Activated naive CD4-positive, alpha-beta T cell (primary cell): ENCODE measurements around the gene MAN2B1.

ENCODE experiments used
- DNase-seq, 4 experiments: peaks; one replicate each; lab custom pipeline; 2025; lab: John Stamatoyannopoulos, UW

Gene MAN2B1

DNA sequence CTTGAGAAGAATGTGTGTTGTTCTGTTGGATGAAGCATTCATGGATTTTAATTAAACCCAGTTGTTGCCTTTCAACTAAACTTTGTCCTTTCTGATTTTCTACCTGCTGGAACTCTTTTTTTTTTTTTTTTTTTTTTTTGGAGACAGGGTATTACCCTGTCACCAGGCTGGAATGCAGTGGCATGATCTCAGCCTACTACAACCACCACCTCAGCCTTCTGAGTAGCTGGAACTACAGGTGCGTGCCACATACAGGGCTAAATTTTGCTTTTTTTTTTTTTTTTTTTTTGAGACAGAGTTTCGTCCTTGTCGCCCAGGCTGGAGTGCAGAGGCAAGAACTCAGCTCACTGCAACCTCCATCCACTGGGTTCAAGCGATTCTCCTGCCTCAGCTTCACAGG, 48.9 kb downstream of the MAN2B1 start:
- DNase-seq: no peak

DNA sequence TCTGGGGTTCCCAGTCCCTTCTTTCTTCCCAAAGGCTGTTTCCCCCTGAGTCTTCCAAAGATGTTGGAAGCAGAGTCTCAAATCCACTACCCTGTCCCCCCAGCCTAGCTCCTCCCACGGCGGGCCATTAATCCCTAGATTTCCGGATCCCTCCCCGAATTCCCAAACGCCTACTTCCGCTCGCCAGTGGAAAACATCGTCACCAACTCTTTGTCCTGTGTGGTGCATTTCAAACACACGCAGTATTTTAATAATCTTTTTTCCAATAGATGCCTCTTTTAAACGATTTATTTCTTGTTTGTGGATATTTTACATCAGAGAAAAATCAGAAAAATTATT, 55.2 kb downstream of the MAN2B1 start:
- no peak for DNase-seq

DNA sequence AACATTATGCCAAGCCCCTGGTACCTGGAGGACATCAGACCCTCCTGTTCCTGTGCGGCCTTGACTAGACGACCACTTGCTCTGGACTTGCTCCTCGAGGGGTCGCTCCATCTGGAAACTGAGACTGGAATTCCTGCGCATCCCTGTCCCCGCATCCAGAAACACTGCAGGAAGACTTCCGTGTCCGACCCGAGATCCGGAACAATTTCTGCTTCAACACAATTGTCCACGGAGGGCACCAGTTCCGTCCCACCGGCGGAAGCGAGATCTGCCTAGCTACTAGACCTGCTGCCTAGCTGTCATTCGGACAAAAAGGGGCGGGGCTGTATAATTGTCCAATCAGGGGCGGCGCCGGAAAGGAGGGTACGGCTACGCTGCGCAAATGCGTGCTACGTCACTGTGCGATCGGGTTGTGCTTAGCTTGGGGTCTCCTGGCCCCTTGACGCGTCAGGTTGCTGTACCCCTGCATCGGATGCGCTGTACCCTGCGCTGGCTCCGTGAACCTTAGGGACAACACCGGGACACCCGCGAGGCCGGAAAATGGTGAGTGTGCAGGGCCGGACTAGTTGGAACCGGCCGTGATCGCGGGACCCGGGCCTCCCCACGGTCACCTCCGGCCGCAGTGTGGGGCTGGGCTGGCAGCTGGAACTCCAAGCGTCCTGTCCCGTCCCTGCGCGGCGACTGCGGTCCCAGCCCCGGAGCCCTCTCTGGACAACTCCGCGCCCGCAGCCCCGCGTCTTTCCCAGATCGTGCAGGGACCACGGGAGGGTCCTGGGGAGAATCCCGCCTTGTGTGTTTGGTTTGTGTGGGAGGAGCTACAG, 55.8 kb downstream of the MAN2B1 start, which contains the start of the genes ZNF490 and ZNF791:
ZNF490 (minus strand) TSS at position 274 of the 821 bp plus-strand sequence; CDS start at position 141, 133 bp downstream.
ZNF791 (plus strand) TSS at position 381 of the 821 bp plus-strand sequence; CDS start at position 541, 160 bp downstream.
- DNase-seq: peak; percentile 74 to 93 (median 89)

DNA sequence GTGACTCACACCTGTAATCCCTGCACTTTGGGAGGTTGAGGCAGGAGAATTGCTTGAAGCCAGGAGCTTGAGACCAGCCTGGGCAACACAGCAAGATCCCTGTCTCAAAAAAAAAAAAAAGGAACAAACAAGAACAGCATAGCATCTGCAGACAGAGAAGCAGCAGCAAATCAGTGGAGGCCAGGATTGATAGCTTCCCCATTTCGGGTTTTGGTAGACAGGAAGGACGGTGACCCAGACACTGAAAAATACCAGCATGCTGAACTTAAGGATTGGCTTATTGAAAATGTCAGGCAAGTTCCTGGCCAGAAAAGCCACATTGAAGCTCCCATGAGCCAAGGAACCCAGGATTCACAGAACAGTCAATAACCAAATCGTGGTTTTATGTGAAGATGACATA, 58.9 kb downstream of the MAN2B1 start:
- no peak for DNase-seq

DNA sequence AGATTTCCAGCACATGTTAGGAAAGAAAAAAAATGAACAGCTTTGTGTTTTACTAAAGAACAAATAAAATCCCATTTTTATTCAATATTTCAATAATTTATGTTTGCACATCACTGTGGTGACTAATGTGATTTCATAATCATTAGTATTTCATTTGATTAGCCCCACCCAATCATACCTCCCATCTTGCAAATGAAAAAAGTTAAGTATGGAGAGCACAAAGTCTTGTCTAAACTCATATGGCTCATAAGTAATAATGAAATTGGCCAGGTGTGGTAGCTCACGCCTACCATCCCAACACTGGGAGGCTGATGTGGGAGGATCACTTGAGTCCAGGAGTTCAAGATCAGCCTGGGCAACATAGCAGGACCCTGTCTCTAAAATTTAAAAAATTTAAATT, 59.7 kb downstream of the MAN2B1 start:
- no peak for DNase-seq

DNA sequence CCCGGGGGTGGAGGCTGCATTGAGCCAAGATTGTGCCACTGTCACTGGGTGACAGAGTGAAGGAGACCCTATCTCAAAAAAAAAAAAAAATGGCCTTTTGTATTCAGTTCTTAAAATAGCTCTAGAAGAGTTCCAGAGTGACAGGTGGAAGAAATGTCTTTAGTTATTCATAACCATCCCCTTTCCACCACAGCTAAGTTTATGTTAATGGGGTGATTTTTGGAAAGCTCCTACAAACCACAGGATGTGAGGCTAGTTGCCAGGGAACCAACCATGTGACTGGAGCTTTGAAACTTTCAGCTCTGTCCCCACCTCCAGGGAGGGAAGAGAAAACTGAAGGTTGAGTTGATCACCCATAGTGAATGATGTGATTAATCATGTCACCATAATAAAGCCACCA, 62.8 kb downstream of the MAN2B1 start:
- no peak for DNase-seq

DNA sequence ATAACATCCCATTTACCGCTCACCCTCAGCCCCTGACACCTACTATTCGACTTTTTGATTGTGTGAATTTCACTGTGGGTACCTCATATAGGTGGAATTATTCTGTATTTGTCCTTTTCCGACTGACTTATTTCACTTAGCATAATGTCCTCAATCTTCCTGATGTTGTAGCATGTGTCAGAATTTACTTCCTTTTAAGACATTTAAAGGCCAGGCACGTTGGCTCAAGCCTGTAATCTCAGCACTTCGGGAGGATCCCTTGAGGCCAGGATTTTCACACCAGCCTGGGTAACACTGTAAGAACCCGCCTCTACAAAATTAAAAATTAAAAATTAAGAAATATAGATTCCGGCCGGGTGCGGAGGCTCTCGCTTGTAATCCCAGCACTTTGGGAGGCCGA, 68.9 kb downstream of the MAN2B1 start:
- DNase-seq: no peak

DNA sequence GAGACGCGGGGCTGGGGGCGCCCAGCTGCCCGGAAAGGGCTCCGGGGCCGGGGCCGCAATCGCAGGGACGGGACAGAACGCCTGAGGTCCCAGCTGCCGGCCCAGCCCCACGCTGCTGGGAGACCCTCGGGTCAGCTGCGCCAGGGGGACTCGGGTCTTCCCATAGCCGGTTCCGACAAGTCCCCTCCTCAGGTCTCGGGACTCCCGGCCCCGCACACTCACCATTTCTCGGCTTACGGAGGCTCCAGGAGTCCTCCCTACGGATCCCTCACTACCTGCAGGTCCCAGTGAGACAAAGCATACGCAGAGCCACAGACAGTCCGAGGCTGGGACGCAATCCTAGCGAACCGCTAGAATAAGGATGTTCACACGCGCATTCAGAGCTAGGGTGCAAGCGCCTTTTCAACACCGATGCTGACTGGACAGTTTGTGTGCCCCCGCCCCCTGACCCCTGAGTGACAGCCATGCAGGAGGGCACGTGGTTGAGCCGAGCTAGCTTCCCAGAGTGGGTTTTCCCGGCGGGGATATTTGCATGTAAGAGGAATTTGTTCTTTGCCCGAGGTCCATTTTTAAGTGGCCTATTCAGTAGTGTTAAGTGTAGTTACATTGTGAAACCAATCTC, 69.5 kb downstream of the MAN2B1 start:
- DNase-seq: no peak
